Mammary epithelial cell (primary cell): Measurements from ENCODE around the gene IDH3B.

Experiments
- EZH2 ChIP-seq: IDR thresholded peaks from 2 replicates; pipeline ENCODE4 v1.6.1; 2012; ENCODE audit warnings: low read length, inconsistent platforms, borderline replicate concordance
- TF ChIP-seq, protein P1 (sequence below), 2 donors: IDR thresholded peaks in 1 of 2; conservative IDR thresholded peaks in 1 of 2; 2 replicates each; pipeline ENCODE4 v1.5.1; 2011 to 2012; ENCODE audit warnings: inconsistent platforms in 2 of 2, low read length in 2 of 2, mild to moderate bottlenecking in 2 of 2, control low read depth in 1 of 2, low read depth in 1 of 2; ENCODE audit not compliant: insufficient read depth in 1 of 2; ENCODE audit errors: extremely low read depth in 1 of 2

- TF ChIP-seq, protein P1, sequence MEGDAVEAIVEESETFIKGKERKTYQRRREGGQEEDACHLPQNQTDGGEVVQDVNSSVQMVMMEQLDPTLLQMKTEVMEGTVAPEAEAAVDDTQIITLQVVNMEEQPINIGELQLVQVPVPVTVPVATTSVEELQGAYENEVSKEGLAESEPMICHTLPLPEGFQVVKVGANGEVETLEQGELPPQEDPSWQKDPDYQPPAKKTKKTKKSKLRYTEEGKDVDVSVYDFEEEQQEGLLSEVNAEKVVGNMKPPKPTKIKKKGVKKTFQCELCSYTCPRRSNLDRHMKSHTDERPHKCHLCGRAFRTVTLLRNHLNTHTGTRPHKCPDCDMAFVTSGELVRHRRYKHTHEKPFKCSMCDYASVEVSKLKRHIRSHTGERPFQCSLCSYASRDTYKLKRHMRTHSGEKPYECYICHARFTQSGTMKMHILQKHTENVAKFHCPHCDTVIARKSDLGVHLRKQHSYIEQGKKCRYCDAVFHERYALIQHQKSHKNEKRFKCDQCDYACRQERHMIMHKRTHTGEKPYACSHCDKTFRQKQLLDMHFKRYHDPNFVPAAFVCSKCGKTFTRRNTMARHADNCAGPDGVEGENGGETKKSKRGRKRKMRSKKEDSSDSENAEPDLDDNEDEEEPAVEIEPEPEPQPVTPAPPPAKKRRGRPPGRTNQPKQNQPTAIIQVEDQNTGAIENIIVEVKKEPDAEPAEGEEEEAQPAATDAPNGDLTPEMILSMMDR (conservative IDR thresholded peaks at IDR 0.05 in 1 of 2, IDR thresholded peaks at IDR 0.05 in 1 of 2; ENCODE audit: extremely low read depth in 1 of 2, insufficient read depth in 1 of 2, low read depth in 1 of 2, low read length in 2 of 2), result no peak
- TF ChIP-seq EZH2, result no peak
Measured at GRCh38 chr20:2701671-2702081, 37.7 kb upstream of the IDH3B start.
